Renal pelvis (tissue), 4 donors: ENCODE measurements around the gene R3HDM2. TPM values are rescaled to one million over a fixed set of nuclear protein-coding genes. Genes with fewer than 3 reads are reported as not detected.

Experiments
- DNase-seq: peaks from one replicate; pipeline ENCODE4 v3.0.0-alpha.2; 2013
- polyA plus RNA-seq, 3 donors: library from polyadenylated mRNA; unstranded; fragments of 120-200 nt; gene quantifications; one replicate each; pipeline ENCODE4 v1.2.1, GENCODE V29; 2013; ENCODE audit not compliant: insufficient read length in 3 of 3

R3HDM2 gene
- polyA plus RNA-seq, 3 donors: 58.3 to 97.0 (median 88.7) TPM

DNA sequence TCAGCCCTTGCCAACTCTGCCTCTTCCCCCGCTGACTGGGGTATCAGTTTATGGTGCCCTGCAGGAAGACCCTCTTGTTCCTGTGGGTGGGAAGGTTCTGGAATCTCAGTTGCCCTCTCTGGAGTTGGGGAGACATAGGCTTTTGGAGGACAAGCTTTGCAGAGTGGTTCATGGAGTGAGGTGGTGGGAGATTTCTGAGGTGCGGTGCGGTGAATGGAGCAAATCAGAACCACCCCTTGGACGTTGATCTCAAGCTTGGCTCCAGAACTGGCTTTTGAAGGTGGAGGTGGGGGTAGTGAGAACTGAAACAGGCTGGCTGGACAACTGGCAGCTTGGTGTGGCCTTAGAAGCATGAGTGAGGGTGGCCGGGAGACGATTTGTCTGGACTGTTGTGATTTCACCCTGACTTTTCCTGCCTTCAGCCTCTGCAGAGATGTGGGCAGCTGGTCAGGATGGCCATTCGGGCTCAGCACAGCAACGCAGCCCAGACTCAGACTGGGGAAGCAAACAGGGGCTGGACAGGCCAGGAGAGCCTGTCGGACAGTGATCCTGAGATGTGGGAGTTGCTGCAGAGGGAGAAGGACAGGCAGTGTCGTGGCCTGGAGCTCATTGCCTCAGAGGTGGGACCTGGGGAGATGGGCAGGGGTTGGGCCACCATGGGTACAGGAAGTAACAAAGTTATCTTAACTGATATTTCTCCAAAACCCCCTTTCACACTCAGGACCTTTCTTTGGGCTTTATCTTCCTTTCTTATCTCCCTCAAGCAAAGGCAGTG lies 200.3 kb downstream of the R3HDM2 start:
- no peak for DNase-seq

DNA sequence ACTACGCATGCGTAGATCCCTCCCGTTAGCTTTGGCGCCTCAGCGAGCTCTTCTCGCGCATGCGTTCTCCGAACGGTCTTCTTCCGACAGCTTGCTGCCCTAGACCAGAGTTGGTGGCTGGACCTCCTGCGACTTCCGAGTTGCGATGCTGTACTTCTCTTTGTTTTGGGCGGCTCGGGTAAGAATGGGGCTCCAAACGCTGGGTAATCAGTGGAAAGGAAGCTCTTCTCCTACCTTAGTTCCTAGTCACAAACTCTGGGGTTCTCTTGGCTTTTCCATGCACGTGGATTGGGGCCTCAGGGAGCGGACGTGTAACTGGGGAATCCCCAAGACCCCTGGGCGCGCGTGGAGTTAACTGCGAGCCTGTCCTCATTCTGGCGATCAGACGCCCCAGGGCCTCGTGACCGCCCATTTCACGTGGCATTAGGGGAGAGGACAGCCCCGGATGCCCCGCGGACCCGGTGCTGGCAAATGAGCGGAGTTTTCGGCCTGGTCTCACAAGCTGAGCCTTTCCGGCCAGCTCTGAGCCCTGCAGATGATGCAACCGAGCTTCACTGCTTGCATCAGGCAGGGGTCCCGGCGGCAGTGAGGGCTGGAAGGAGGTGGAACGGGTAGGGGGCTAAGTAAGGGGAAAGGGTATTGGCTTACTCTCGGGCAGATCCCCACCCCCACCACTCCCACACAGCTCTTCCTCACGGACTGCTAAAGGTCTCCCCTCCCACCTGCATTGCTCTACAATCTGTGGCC lies 201.0 kb downstream of the R3HDM2 start, which contains the start of gene SHMT2:
TSS of gene SHMT2 (plus strand) at position 78 of the 747 bp plus-strand sequence. CDS start at position 146, 68 bp downstream.
- peak; percentile 95 for DNase-seq

DNA sequence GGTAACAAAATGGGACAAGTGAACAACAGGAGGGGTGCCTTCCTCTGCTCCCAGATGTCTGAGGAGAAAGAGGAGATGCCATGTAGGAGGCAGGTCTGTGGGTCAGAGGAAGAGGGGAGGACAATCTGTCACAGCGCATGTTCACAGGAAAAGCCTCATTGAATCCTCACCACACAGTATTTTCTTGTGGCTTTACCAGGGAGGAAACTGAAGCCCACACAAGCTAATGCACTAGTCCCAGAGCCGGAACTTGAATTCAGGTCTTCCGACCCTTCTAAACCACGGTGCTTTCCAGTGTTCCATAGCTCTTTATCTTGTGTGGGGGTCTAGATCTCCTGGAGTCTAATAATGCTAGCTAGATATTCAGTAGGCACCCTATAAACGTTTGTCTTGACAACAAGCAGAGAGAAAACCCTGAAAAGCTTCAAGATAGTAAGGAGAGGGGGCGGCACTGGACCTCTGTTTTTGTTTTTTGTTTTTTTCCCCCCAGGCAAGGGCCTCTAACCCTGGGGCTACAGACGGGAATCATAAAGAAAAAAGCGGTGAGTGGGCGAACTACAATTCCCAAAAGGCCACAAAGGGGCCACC lies 201.7 kb downstream of the R3HDM2 start:
- DNase-seq: no peak

DNA sequence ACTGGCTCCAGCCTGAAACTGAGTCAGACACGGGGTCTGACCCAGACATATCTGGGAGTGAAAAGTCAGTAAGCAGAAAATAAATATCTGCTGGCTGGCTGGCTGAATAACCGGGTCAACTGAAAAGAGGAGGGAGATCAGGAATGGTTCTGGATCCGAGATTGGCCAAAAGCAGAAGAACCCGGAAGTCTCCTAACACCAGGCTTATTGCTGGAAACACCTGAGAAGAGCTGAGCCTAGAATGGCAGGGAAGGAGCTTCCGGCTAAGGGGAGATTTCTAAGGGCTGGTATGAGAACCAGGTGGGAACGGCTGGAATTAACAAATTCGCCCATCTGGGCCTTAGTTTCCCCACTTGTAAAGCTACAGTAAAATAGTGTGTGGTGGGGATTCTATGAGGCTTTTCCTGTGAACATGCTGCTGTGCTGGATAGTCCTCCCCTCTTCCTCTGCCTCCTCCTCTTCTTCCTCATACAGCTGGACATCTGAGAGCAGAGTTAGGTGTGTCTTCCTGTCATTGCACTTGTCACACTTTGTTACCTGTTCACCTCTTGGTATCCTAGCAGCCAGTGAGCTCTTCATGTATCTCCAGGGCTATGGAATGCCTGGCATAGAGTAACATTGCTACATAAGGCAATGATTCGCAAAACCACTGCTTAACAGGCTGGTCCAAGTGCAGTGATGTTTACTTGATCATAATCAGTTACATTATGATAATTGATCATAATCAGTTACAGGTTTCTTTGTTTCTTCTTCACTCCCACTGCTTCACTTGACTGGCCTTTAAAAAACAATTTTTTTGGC lies 203.3 kb downstream of the R3HDM2 start:
- DNase-seq: no peak

DNA sequence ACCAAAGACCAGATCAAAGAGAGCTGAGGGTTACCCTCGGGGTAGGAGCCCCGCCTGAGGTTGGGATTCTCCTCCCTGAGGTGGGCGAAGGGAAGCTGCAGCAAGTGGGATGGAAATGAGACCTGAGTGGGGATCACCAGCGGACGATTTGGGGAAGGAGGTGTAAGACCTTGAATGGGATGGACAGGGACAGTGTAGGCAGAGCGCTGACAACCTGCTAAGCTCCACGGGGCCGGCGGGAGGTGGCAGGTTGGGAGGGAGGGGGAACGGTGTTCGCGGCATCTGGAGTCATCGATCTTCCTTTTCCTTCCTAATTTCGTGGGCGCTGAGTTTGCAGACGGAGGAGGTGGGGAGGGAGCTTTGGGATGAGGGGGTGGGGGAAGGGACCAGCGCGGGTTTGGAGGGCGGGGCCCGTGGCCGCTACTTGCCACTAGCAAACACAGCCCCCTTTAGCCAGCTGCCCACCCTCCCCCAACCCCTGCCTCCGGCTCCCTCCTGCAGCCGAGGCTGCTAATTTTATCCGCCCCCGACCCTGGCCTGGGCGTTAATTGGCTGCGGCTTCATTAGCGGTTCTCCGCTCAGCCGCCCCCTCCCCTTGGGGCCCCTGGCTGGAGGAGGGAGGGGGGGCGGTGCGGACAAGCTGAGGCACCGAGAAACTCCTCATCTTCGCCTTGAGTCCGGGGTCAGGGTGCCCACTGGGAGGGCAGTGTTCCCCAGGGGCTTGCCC lies 204.1 kb downstream of the R3HDM2 start:
- DNase-seq: no peak

DNA sequence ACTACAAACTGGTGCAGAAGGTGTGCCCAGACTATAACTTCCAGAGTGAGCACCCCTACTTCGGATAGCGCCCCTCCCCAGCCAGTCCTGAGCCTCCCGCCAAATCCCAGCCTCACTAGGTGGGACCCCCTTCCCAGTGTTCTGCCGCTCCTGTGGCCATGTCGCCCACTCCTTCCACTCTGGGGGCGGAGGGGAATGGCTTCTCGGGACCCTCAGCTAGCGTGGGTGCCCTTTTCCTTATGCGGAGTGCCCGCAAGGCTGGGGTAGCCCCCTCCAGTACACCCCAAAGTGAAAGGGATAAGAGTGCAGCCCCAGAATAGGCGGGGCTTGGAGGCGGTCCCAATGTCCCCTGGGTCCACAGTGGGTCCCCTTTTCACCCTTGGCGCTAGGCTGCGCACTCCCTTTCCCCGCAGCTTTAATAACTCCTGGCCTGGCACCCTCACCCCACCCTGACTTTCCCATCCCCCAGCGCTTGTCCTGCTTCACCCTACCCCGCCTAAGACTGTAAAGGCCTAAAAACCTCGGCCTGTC lies 205.1 kb downstream of the R3HDM2 start:
- DNase-seq: no peak

DNA sequence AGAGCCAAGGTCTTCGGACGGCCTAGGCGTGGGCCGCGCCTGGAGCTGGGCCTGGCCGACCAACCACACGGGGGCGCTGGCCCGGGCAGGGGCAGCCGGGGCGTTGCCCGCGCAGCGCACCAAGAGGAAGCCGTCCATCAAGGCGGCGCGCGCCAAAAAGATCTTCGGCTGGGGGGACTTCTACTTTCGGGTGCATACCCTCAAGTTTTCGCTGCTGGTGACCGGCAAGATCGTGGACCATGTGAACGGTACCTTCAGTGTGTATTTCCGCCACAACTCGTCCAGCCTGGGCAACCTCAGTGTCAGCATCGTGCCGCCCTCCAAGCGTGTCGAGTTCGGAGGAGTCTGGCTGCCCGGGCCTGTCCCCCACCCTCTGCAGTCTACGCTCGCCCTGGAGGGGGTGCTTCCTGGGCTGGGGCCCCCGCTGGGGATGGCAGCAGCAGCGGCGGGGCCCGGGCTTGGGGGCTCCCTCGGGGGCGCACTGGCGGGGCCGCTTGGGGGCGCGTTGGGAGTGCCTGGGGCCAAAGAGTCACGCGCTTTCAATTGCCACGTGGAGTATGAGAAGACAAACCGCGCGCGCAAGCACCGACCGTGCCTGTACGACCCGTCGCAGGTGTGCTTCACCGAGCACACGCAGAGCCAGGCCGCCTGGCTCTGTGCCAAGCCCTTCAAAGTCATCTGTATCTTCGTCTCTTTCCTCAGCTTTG lies 205.7 kb downstream of the R3HDM2 start:
- DNase-seq: no peak

DNA sequence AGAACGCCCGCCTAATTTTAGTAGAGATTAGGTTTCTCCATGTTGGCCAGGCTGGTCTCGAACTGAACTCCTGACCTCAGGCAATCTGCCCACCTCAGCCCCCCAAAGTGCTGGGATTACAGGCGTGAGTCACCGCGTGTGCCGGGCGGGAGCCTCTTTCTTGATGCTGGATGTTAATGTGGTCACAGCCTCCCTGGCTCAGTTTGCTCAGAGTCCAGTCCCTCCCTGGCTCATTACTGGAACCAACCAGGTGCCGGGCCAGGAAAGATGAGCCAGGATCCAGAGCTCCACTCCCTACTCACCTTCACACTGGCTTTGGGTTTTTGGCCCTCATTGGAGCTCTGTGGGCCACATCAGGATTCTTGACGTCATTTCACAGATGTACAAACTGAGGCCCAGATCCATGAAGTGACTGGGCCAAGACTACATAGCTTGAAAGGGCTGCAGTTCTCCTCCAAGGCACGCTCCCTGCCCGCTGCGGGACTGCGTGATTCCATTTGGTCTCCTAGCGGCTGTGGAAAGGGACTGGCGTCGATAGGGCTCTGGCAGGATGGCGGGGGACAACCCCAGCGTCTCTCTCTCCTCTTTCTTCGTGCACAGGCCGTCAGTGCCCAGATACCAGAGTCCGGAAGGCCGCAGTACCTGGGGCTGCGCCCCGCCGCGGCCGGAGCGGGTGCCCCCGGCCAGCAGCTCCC lies 206.4 kb downstream of the R3HDM2 start:
- no peak for DNase-seq

DNA sequence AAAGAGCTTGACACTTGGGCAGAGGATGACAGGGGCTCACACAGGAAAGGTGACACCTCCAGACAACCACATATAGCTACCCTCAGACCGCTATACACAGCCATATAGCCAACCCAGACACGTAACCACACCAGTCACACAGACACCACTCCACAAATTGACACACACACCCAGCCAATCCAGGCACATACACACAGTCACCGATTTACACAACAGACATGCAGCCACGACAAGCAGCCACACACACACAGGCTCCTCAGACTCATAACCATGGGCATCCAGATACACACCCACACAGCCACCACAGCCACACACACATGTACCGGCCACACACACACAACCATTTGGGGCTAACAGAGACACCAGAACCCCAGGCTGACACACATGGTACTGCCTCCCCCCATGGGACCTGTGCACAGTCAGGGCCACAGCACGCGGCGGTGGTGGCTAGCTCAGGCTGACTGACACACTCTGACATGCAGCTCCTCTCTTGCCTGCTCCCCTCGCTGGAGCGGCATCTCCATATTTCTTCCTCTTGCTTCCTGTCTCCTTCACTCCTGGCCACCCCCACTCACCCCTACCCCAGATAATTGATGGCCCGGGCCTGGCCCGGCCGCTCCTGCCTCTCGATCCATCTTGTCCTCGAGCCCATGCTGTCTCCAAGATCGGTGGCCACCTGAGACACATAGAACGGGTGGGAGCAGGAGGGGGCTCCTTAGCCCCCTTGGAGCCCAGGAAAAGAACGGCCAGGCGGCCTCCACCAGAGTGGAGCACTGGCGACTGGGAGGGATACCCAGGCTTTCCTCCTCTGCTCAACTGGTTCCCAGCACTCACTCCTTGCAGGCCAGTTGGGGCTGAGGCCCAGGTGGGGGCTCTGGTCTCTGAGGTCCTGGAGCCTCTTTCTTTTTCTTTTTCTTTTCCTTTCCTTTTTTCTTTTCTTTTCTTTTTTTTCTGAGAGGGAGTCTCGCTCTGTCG lies 207.4 kb downstream of the R3HDM2 start:
- no peak for DNase-seq

DNA sequence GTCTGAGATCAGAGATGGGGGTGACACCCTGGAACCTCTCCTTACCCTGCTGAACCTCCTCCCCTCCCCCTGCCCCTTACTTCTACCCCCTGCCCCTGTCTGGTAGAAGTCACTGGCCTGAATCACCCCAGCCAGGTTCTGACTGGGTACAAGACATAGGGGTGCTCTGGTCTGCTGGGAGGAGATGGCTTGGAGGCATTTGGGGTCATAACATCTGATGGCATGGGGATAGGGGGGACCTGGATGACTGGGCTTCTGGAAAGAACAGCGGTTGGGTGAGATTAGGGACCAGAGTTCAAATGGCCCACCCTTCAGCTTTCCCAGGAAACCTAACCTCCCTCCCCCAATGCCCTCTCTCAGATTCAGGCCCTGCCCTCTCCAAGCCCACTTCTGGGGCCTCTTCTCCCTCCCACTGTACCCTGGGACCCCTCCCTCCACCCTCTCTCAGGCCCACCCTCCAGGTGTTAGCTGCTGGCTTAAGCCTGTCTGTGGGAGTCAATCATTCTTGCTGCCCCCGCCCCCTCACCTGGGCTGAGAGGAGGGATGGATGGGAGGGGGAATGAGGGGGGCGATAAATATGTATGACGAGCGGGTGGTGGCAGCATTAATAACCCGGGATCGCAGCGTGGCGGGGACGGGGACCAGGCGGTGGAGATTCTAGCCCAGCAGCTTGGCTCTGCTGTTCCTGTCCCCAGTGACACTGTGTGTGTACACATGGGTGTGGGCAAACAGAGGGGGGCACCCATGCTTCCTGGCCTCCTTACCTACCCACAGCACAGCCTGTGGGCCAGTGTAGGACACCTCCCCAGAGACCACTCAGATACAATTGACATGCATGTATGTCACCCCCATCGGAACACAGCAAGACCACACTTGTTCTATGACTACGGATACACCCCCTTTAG lies 208.3 kb downstream of the R3HDM2 start:
- DNase-seq: no peak

DNA sequence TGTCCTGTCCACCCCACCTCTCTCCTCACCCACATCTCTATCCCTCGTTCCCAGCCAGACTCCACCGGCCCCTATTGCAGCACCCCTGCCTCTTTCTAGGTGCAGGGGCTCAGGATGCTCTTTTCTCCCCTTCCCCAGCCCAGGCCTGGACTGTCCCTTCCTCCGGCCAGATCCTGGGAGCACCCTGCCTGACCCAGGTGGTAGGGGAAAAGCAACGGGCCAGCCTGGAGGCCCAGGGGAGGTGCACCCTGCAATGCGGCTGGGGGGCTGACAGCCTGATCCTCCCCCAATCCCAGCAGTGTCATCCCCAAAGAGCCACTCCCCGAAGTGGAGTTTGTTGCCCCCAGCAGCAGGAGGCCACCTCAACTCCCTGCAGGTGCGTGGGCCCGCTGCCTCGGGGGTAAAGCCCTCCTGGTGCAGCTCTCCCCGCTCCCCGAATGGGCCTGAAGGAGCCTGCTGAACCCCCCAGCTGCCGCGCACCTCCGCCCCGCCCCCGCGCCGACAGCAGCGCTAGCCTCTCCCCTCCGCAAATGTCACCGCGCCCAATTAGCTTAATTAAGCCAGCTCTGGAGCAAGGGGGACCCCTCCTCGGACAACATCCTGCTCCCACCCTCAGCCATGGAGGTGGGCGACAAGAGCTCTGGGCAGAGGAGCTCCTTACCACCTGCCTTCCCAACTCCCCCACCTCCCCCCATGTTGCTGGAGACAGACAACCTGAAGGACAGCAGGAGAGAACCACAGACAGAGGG lies 209.5 kb downstream of the R3HDM2 start:
- DNase-seq: no peak

DNA sequence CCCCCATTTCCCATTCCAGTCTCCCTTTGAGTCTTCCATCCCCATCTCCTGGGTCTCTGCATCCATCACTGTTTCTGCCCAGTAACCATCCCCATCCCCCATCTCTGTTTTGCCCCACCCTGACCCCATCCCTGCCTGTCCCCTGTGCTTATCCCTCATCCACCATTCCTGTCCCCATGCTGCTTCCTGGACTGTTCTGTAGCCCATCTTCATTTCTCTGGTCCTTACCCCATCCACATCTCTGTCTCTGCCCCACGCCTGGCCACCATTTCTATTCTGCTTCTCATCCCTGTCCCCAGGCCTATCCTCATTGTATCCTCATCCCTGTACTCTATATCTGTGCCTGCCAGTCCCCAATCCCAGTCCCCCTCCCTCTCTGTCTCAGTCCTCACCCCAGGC lies 210.1 kb downstream of the R3HDM2 start:
- no peak for DNase-seq

DNA sequence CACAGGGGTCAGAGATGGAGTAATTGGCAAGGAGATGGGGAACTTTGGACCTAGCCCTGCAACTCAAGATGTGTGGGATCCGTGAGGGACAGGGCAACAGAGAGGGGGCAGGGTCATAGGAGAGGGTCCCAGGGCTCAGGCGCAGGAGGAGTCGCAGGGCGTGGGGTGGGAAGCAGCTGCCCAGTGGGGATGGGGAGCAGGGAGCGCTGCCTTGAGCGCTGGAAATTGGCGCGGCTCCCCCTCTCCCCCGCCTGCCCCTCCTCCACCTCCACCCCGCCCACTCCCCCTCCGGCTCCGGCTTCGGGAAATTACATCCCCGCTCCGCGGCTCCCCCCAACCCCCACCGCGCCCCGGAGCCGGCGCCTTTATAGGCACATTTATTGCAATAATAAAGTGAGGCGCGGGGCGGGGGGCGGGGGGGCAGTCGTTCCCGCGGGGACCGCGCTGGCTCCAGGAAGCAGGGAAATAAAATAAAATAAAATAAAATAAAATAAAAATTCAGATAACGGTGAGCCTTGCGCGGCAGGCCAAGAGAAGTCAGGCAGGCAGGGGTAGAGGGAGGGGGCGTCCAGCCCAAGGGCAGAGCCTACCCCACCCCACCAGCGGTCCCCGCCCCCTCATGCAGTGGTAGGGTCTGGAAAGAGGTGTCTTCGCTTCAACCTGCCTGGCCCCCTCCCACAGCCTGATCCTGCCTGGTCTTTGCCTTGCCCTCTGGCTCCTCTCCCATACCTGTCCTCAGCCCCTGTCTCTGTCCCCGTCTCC lies 210.7 kb downstream of the R3HDM2 start:
- DNase-seq: no peak

DNA sequence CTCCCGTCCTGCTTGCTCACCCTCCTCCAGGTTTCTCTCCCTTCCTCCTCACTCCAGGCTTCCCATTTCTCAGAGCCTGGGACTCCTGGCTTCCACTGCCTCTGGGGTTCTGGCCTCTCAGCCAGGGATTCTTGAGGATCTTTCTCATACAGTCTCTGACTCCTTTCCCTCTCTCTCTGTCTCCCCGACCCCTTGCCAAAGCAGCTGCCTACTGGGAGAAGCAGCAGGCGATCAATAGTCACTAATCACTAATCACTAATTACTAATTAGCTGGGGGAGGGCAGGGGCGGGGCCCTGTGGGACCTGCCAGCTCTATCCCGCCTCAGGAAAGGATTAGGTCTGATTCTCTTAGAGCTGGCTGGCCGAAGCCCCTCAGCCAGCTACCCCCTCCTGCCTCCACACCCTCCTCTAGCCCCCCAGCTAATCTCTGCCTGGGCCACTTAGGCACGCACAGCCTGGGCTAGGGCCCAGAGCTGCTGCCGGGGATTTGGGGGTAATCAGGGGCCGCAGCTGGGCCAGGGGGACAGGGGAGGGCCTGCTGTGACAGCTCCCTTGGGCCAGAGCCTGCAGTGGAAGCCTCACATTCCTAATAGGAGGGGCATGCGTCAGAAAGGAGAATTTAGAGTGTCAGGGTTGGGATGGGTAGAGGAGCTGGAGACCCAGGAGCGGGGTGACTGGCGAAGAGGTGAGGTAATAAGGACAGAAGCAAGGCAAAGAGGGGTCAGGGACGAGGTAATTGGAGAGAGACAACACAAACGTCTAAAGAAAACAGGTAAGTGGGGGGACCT lies 211.4 kb downstream of the R3HDM2 start:
- DNase-seq: no peak
